Breast epithelium (tissue), 3 donors: Measurements from ENCODE around the gene ARL2BP.

Experiments used
- POLR2A ChIP-seq: fragments of 450-650 bp; IDR thresholded peaks from one replicate; pipeline ENCODE4 v1.6.1; 2016; ENCODE audit warnings: antibody characterized with exemption, mild to moderate bottlenecking, moderate library complexity
- TF ChIP-seq, protein P1 (sequence below), 3 donors: fragments of 450-650 bp; IDR thresholded peaks; one replicate each; pipeline ENCODE4 v1.5.1; 2016 to 2017; ENCODE audit warnings: antibody characterized with exemption in 3 of 3, mild to moderate bottlenecking in 3 of 3, moderate library complexity in 3 of 3

DNA sequence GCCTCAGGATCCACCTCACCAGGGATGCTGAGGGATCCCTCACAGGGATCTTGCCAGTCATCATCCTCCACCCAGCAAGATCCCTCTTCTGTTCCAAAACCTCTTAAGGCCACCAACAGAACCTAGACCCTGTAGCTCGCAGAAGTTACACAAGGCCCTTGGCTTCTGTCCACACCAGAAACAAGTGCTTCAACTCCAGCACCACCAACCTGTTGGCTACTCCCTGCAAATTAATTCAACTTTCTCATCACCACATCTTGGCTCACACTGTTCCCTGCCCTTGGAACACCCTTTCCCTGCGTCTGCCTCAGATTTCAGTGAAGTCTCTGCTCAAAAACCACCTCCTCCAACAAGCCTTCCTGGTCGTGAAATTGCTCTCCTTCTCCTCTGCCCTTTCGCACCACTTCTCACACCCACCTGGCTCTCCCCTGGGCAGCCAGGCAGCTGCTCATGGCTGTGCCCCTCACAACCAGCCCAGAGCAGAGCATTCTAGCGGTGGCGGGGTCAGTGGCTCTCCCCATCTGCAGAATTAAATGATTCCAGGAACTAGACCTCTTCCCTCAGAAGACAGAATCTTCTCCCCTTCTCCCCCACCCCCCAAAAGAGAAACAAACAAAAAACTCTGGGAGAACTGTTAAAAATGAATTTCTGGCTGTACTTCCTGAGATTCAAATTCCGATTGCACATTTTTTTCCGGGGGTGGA lies 37.6 kb downstream of the ARL2BP start:
- TF ChIP-seq, protein P1, sequence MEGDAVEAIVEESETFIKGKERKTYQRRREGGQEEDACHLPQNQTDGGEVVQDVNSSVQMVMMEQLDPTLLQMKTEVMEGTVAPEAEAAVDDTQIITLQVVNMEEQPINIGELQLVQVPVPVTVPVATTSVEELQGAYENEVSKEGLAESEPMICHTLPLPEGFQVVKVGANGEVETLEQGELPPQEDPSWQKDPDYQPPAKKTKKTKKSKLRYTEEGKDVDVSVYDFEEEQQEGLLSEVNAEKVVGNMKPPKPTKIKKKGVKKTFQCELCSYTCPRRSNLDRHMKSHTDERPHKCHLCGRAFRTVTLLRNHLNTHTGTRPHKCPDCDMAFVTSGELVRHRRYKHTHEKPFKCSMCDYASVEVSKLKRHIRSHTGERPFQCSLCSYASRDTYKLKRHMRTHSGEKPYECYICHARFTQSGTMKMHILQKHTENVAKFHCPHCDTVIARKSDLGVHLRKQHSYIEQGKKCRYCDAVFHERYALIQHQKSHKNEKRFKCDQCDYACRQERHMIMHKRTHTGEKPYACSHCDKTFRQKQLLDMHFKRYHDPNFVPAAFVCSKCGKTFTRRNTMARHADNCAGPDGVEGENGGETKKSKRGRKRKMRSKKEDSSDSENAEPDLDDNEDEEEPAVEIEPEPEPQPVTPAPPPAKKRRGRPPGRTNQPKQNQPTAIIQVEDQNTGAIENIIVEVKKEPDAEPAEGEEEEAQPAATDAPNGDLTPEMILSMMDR (IDR thresholded peaks at IDR 0.05) = no peak
- no peak for TF ChIP-seq POLR2A
